ENCODE results near the gene ZC3HAV1. TPM values are rescaled to one million over a fixed set of nuclear protein-coding genes. Genes with fewer than 3 reads are reported as not detected.

The ZC3HAV1 gene
- total and polyA plus RNA-seq, 9 of the 15 experiments (the other 6 are each of a cell fraction or from before 2014, with no cell fraction given) = 11.9 to 40.5 (median 23.9) TPM

DNA sequence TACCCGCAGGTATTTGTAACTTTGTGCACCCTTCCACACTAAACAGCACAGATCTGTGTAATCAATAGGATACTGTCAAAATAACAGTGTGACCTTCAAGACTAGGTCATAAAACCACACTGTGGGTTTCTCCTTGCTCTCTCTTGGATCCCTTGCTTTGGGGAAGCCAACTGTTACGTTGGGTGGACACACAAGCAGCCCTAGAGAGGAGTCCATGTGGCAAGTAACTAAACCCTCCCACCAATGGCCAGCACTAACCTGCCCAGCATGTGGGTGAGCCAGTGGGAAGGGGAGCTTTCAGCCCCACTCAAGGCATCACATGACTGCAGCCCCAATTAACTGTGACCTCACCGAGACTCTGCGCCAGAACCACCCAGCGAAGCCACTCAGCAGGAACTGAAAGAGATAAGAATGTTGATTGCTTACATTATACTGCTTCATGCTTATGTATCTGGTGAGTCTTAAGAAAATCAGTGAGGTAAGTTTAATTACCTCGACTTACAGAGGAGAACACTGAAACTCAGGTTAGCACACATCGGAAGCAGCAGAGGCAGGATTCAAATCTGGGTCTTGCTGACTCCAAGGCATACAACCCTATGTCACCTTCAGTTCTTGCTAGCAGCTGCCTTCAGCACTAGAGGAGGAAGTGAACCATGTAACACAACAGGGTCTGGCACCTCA, 9.4 kb upstream of the ZC3HAV1 start (continued):
- TF ChIP-seq ZNF347 (CRISPR knock-in tag; IDR thresholded peaks at IDR 0.05; ENCODE audit: low read depth) (no peak), NCOA4 (IDR thresholded peaks at IDR 0.05; ENCODE audit: partially characterized antibody) (no peak), GTF2E2 (tag; IDR thresholded peaks at IDR 0.05) (no peak; the same call in 1 of the 2 replicates), SETDB1 (IDR thresholded peaks at IDR 0.05; ENCODE audit: low read length) (no peak), ZFX (CRISPR knock-in tag; IDR thresholded peaks at IDR 0.05) (peak; percentile 18; the same call in 1 of the 2 replicates), TAL1 (IDR thresholded peaks at IDR 0.05) (no peak), NRF1 (conservative IDR thresholded peaks at IDR 0.05 in 1 of 2, IDR thresholded peaks at IDR 0.05 in 1 of 2) (peak; percentile 76 to 80), POLR2B (IDR thresholded peaks at IDR 0.05; ENCODE audit: low read depth, partially characterized antibody) (no peak), POLR2AphosphoS5 (IDR thresholded peaks at IDR 0.05; ENCODE audit: control insufficient read depth, insufficient read depth, low read depth, low read length) (0 out of 2 replicates have a peak, but pooled peaks have one; percentile 22), NEUROD1 (IDR thresholded peaks at IDR 0.05; ENCODE audit: borderline replicate concordance, low read depth, low read length, partially characterized antibody) (peak; percentile 17), YY1 (IDR thresholded peaks at IDR 0.05; ENCODE audit: borderline replicate concordance in 1 of 3, control insufficient read depth in 1 of 3, extremely low read depth in 1 of 3, insufficient read depth in 3 of 3, insufficient read length in 1 of 3, insufficient replicate concordance in 2 of 3, low read depth in 1 of 3, low read length in 2 of 3) (peak in 1 of 3 experiments; percentile 32), ETV5 (CRISPR knock-in tag; IDR thresholded peaks at IDR 0.05; ENCODE audit: low read depth) (peak; percentile 43; the same call in 1 of the 2 replicates), MCM7 (IDR thresholded peaks at IDR 0.05) (no peak), NR4A1 (CRISPR knock-in tag; IDR thresholded peaks at IDR 0.05) (no peak), NR4A1 (tag; IDR thresholded peaks at IDR 0.05) (peak; percentile 64; the same call in 1 of the 2 replicates), TCF7 (IDR thresholded peaks at IDR 0.05; ENCODE audit: borderline replicate concordance) (no peak), ZNF41 (CRISPR knock-in tag; conservative IDR thresholded peaks at IDR 0.05) (no peak; the same call in 1 of the 2 replicates), SRSF9 (IDR thresholded peaks at IDR 0.05; ENCODE audit: borderline replicate concordance, low read depth, low read length) (no peak), HNRNPLL (IDR thresholded peaks at IDR 0.05; ENCODE audit: low read depth, low read length, poor library complexity, severe bottlenecking) (no peak), ETV1 (tag; conservative IDR thresholded peaks at IDR 0.05; ENCODE audit: low read depth) (peak; percentile 80), TSHZ1 (CRISPR knock-in tag; IDR thresholded peaks at IDR 0.05) (no peak), XRCC4 (IDR thresholded peaks at IDR 0.05; ENCODE audit: extremely low read depth, insufficient read depth, insufficient read length) (no peak), ZNF75A (CRISPR knock-in tag; IDR thresholded peaks at IDR 0.05) (no peak; the same call in 1 of the 2 replicates), DNMT1 (IDR thresholded peaks at IDR 0.05) (no peak)
- TF ChIP-seq, protein P1, sequence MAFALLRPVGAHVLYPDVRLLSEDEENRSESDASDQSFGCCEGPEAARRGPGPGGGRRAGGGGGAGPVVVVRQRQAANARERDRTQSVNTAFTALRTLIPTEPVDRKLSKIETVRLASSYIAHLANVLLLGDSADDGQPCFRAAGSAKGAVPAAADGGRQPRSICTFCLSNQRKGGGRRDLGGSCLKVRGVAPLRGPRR (CRISPR knock-in tag; IDR thresholded peaks at IDR 0.05) = no peak

All from K562 (cell line).